ENCODE data around the gene SLU7.

The SLU7 gene

DNA sequence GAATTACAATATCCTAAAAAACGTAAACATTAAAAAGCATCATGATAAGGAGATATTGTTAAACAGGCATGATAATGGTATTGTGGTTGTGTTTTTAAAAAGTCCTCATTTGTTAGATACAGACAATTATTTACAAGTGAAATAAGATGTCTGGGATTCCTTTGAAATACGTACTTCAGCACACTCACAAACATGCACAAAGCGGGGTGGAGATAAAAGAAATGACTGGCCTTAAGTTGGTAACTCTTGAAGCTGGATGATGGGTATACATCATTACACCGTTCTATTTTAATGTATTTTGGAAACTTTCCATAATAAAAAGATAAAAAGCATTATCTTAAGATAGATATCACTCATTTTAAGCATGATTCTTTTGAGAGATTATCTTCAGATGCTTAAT is 20.1 kb downstream of the SLU7 start:
- Mint-ChIP-seq H3K4me3 (peak overlapping the region; percentile 90), H3K4me1 (ENCODE audit: low read depth) (peaks cover 15% of the 10 kb centered on the region), H3K27me3 (no peaks in the 10 kb centered on the region), H3K9me3 (no peaks in the 10 kb centered on the region), H3K36me3 (ENCODE audit: low read depth) (peaks cover 9% of the 10 kb centered on the region), H3K27ac (peak overlapping the region; percentile 87)

- H3K27me3 Mint-ChIP-seq, result no peaks in the 10 kb centered on the region
- H3K4me3 Mint-ChIP-seq, result no peak overlapping the region
- peaks cover 15% of the 10 kb centered on the region for H3K4me1 Mint-ChIP-seq (ENCODE audit: low read depth)
- no peak overlapping the region for H3K27ac Mint-ChIP-seq
- H3K9me3 Mint-ChIP-seq, result no peaks in the 10 kb centered on the region
- no peaks in the 10 kb centered on the region for H3K36me3 Mint-ChIP-seq (ENCODE audit: low read depth)
Observed at GRCh38 chr5:160397492-160397891, 21.4 kb downstream of the SLU7 start.

GRCh38 chr5:160395111-160395510 is 23.8 kb downstream of the SLU7 start:
- no peaks in the 10 kb centered on the region for H3K9me3 Mint-ChIP-seq
- H3K4me1 Mint-ChIP-seq (ENCODE audit: low read depth), result peaks cover 12% of the 10 kb centered on the region
- H3K4me3 Mint-ChIP-seq, result no peak overlapping the region
- H3K27me3 Mint-ChIP-seq, result no peaks in the 10 kb centered on the region
- no peak overlapping the region for H3K27ac Mint-ChIP-seq
- no peaks in the 10 kb centered on the region for H3K36me3 Mint-ChIP-seq (ENCODE audit: low read depth)

DNA sequence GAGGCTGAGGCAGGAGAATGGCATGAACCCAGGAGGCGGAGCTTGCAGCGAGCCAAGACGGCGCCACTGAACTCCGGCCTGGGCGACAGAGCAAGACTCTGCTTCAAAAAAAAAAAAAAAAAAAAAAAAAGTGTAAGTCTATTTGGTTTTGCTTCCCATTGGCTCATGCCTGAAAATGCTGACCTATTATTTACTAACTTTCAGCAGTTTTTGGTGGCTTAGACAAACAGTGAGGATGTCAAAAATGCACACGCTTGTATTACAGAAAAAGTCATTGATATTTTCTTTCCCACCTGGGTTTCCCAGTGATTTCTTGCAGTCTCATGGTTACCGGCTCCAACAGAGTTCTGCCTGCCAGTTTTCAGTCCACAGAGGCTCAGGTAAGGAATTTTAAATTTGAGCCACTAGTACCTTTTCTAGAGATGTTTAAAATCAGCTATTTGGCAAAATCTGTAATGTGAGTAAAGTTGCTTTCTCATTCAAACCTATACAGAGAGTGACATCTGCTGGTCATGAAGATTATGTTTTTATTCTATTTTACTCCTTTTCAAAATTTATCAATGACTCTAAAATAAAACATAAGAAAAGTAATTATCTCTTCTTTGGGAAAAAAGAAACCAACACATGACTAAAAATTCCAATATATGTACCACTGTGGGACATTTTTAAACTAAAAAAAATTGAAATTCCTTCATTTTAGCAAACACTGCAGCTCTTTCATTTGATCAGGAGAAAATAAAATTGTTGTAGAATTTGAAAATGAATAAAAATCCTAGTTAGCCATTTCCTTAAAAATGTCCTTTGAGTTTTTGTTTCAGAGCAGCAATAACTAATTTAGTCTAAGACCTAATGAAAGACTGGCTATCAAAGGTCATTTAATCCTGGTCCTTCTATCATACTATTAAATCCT is 27.8 kb downstream of the SLU7 start:
- H3K4me1 Mint-ChIP-seq (ENCODE audit: low read depth), result no peaks in the 10 kb centered on the region
- H3K27ac Mint-ChIP-seq, result no peak overlapping the region
- H3K9me3 Mint-ChIP-seq, result peaks cover 13% of the 10 kb centered on the region
- no peak overlapping the region for H3K4me3 Mint-ChIP-seq
- H3K36me3 Mint-ChIP-seq (ENCODE audit: low read depth), result peaks cover 10% of the 10 kb centered on the region
- H3K27me3 Mint-ChIP-seq, result no peaks in the 10 kb centered on the region

DNA sequence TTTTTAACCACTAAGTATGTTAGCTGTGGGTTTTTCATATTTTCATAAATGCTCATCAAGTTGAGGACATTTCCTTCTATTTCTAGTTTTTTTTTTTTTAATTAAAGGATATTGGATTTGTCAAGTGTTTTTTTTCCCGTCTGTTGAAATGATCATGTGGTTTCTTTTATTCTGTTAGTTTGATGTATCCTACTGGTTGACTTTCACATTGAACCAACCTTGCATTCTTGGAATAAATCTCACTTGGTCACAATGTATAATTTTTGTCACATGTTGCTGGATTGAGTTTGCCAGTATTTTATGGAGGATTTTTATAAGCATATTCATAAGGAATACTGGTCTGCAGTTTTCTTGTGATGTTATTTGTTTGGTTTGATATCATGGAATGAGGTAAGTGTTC is 31.4 kb downstream of the SLU7 start:
- Mint-ChIP-seq H3K27ac (no peak overlapping the region), H3K4me3 (no peak overlapping the region), H3K4me1 (ENCODE audit: low read depth) (no peaks in the 10 kb centered on the region), H3K27me3 (peaks cover 3% of the 10 kb centered on the region), H3K36me3 (ENCODE audit: low read depth) (peaks cover 10% of the 10 kb centered on the region), H3K9me3 (peaks cover 13% of the 10 kb centered on the region)

DNA sequence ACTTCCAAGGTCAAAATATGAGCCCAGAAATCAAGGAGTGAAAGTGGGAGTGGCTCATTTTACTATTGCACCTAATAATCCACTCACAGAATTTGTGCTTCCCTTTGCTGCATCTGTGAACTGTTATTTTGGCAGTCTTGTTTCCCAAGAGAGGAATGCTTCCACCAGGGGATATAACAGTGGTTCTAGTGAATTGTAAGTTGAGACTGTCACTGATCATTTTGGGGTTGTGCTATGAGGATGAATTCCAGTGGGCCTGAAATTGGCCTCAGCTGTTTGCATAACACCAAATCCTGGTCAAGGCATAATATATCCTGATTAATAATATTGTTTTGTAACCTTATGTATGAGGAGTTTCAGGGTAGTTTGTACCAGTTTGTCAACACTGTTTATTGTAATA is 33.4 kb downstream of the SLU7 start:
- H3K4me1 Mint-ChIP-seq (ENCODE audit: low read depth), result no peaks in the 10 kb centered on the region
- H3K27me3 Mint-ChIP-seq, result peaks cover 3% of the 10 kb centered on the region
- H3K36me3 Mint-ChIP-seq (ENCODE audit: low read depth), result peaks cover 10% of the 10 kb centered on the region
- no peak overlapping the region for H3K4me3 Mint-ChIP-seq
- H3K9me3 Mint-ChIP-seq, result peaks cover 13% of the 10 kb centered on the region
- H3K27ac Mint-ChIP-seq, result no peak overlapping the region

- Mint-ChIP-seq H3K9me3 (peaks cover 13% of the 10 kb centered on the region), H3K4me1 (ENCODE audit: low read depth) (no peaks in the 10 kb centered on the region), H3K36me3 (ENCODE audit: low read depth) (peaks cover 10% of the 10 kb centered on the region), H3K27ac (no peak overlapping the region), H3K4me3 (no peak overlapping the region), H3K27me3 (peaks cover 3% of the 10 kb centered on the region)
Observed at GRCh38 chr5:160384681-160385080, 34.2 kb downstream of the SLU7 start.

DNA sequence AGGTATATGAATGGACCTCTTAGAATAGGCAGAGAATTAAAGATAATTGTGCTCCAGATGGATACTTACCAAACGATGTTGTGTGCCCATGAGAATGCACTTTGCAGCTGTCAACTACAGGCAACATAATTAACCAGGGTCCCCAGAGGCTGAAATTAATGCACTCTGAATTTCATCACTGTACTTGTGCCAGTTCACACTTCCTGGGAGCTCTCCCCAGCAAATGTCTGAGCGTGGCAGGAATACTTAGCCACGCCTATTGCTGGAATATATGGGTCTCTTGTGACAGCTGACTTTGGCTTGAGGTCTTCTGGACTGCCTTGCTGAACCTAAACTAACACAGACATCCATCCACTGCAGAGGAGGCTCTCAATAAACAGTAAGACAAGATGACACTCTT is 36.5 kb downstream of the SLU7 start:
- H3K27me3 Mint-ChIP-seq, result peaks cover 9% of the 10 kb centered on the region
- no peak overlapping the region for H3K27ac Mint-ChIP-seq
- no peak overlapping the region for H3K4me3 Mint-ChIP-seq
- H3K36me3 Mint-ChIP-seq (ENCODE audit: low read depth), result peaks cover 3% of the 10 kb centered on the region
- H3K4me1 Mint-ChIP-seq (ENCODE audit: low read depth), result no peaks in the 10 kb centered on the region
- H3K9me3 Mint-ChIP-seq, result peaks cover 3% of the 10 kb centered on the region

GRCh38 chr5:160380041-160380440 is 38.8 kb downstream of the SLU7 start:
- Mint-ChIP-seq H3K27me3 (peaks cover 18% of the 10 kb centered on the region), H3K9me3 (no peaks in the 10 kb centered on the region), H3K4me3 (no peak overlapping the region), H3K4me1 (ENCODE audit: low read depth) (no peaks in the 10 kb centered on the region), H3K27ac (no peak overlapping the region), H3K36me3 (ENCODE audit: low read depth) (no peaks in the 10 kb centered on the region)

- Mint-ChIP-seq H3K27me3 (peaks cover 24% of the 10 kb centered on the region), H3K9me3 (no peaks in the 10 kb centered on the region), H3K27ac (no peak overlapping the region), H3K4me3 (no peak overlapping the region), H3K4me1 (ENCODE audit: low read depth) (no peaks in the 10 kb centered on the region), H3K36me3 (ENCODE audit: low read depth) (no peaks in the 10 kb centered on the region)
Observed at GRCh38 chr5:160379511-160379910, 39.4 kb downstream of the SLU7 start.

GRCh38 chr5:160378330-160378729 is 40.6 kb downstream of the SLU7 start:
- Mint-ChIP-seq H3K9me3 (no peaks in the 10 kb centered on the region), H3K36me3 (ENCODE audit: low read depth) (no peaks in the 10 kb centered on the region), H3K27me3 (peaks cover 26% of the 10 kb centered on the region), H3K27ac (no peak overlapping the region), H3K4me3 (no peak overlapping the region), H3K4me1 (ENCODE audit: low read depth) (no peaks in the 10 kb centered on the region)

DNA sequence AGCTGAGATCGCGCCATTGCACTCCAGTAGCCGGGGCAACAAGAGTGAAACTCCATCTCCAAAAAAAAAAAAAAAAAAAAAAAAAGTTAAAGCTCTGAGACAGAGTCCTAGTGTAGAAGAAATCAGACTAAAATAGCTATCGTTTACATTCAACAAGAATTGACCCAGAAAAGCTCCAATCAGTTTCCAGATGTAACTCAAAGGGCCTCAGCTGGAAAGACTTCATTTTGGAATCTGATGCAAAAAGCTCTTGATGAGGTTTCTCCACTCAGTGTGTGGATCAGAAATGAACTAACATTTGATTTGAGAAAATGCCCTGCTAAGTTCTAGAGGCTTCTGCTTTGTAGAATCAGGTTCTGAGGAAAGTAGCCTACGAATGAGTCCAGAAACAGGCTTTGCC is 41.2 kb downstream of the SLU7 start:
- H3K27ac Mint-ChIP-seq, result no peak overlapping the region
- H3K36me3 Mint-ChIP-seq (ENCODE audit: low read depth), result no peaks in the 10 kb centered on the region
- H3K27me3 Mint-ChIP-seq, result peaks cover 31% of the 10 kb centered on the region
- H3K4me1 Mint-ChIP-seq (ENCODE audit: low read depth), result no peaks in the 10 kb centered on the region
- no peaks in the 10 kb centered on the region for H3K9me3 Mint-ChIP-seq
- H3K4me3 Mint-ChIP-seq, result no peak overlapping the region

GRCh38 chr5:160376416-160376815 is 42.5 kb downstream of the SLU7 start:
- H3K4me1 Mint-ChIP-seq (ENCODE audit: low read depth), result no peaks in the 10 kb centered on the region
- H3K9me3 Mint-ChIP-seq, result no peaks in the 10 kb centered on the region
- no peak overlapping the region for H3K27ac Mint-ChIP-seq
- H3K36me3 Mint-ChIP-seq (ENCODE audit: low read depth), result no peaks in the 10 kb centered on the region
- H3K4me3 Mint-ChIP-seq, result no peak overlapping the region
- H3K27me3 Mint-ChIP-seq, result peaks cover 37% of the 10 kb centered on the region

GRCh38 chr5:160375701-160376100 is 43.2 kb downstream of the SLU7 start:
- H3K36me3 Mint-ChIP-seq (ENCODE audit: low read depth), result no peaks in the 10 kb centered on the region
- H3K27ac Mint-ChIP-seq, result no peak overlapping the region
- peaks cover 4% of the 10 kb centered on the region for H3K4me1 Mint-ChIP-seq (ENCODE audit: low read depth)
- H3K9me3 Mint-ChIP-seq, result no peaks in the 10 kb centered on the region
- H3K4me3 Mint-ChIP-seq, result no peak overlapping the region
- peaks cover 45% of the 10 kb centered on the region for H3K27me3 Mint-ChIP-seq

GRCh38 chr5:160375166-160375565 is 43.7 kb downstream of the SLU7 start:
- Mint-ChIP-seq H3K36me3 (ENCODE audit: low read depth) (no peaks in the 10 kb centered on the region), H3K9me3 (no peaks in the 10 kb centered on the region), H3K27me3 (peaks cover 48% of the 10 kb centered on the region), H3K27ac (no peak overlapping the region), H3K4me1 (ENCODE audit: low read depth) (peaks cover 6% of the 10 kb centered on the region), H3K4me3 (no peak overlapping the region)

- Mint-ChIP-seq H3K27ac (no peak overlapping the region), H3K4me3 (peak overlapping the region; percentile 50), H3K9me3 (no peaks in the 10 kb centered on the region), H3K36me3 (ENCODE audit: low read depth) (no peaks in the 10 kb centered on the region), H3K27me3 (peaks cover 70% of the 10 kb centered on the region), H3K4me1 (ENCODE audit: low read depth) (peaks cover 17% of the 10 kb centered on the region)
Observed at GRCh38 chr5:160371294-160371693, 47.6 kb downstream of the SLU7 start.
